ENCODE data around the gene HMGN3. TPM values are rescaled to one million over a fixed set of nuclear protein-coding genes. Genes with fewer than 3 reads are reported as not detected.
A peak's percentile ranks its signal among the peaks of the same experiment; 100 is the strongest.

Gene HMGN3
- total RNA-seq, 1 experiment from 2014 or later: 67.3 TPM

- peak; percentile 95 for DNase-seq (ENCODE audit: low read depth)
Observed at GRCh38 chr6:79233611-79234149, 802 bp downstream of the HMGN3 start.

- no peak for DNase-seq (ENCODE audit: low read depth)
Observed at GRCh38 chr6:79232696-79233462, 1.6 kb downstream of the HMGN3 start.

- no peak for DNase-seq (ENCODE audit: low read depth)
Observed at GRCh38 chr6:79231666-79232065, 2.8 kb downstream of the HMGN3 start.

- DNase-seq (ENCODE audit: low read depth): no peak
Observed at GRCh38 chr6:79231101-79231500, 3.4 kb downstream of the HMGN3 start.

- DNase-seq (ENCODE audit: low read depth): no peak
Observed at GRCh38 chr6:79230149-79230548, 4.3 kb downstream of the HMGN3 start.

- DNase-seq (ENCODE audit: low read depth): no peak
Observed at GRCh38 chr6:79227445-79227844, 7.0 kb downstream of the HMGN3 start.

GRCh38 chr6:79226660-79227059, 7.8 kb downstream of the HMGN3 start:
- no peak for DNase-seq (ENCODE audit: low read depth)

- DNase-seq (ENCODE audit: low read depth): no peak
Observed at GRCh38 chr6:79225717-79226599, 8.5 kb downstream of the HMGN3 start.

- DNase-seq (ENCODE audit: low read depth): no peak
Observed at GRCh38 chr6:79223611-79224404, 10.7 kb downstream of the HMGN3 start.

- peak; percentile 2 for DNase-seq (ENCODE audit: low read depth)
Observed at GRCh38 chr6:79215213-79215824, 19.2 kb downstream of the HMGN3 start.

GRCh38 chr6:79212859-79213258, 21.6 kb downstream of the HMGN3 start:
- DNase-seq (ENCODE audit: low read depth): no peak

GRCh38 chr6:79208816-79209215, 25.7 kb downstream of the HMGN3 start:
- no peak for DNase-seq (ENCODE audit: low read depth)

GRCh38 chr6:79203753-79204253, 30.7 kb downstream of the HMGN3 start:
- no peak for DNase-seq (ENCODE audit: low read depth)

GRCh38 chr6:79202556-79202955, 31.9 kb downstream of the HMGN3 start:
- DNase-seq (ENCODE audit: low read depth): no peak

- no peak for DNase-seq (ENCODE audit: low read depth)
Observed at GRCh38 chr6:79201983-79202382, 32.5 kb downstream of the HMGN3 start.

GRCh38 chr6:79201143-79201542, 33.3 kb downstream of the HMGN3 start:
- DNase-seq (ENCODE audit: low read depth): no peak

- DNase-seq (ENCODE audit: low read depth): no peak
Observed at GRCh38 chr6:79196912-79197311, 37.6 kb downstream of the HMGN3 start.

- no peak for DNase-seq (ENCODE audit: low read depth)
Observed at GRCh38 chr6:79193971-79194370, 40.5 kb downstream of the HMGN3 start.

- DNase-seq (ENCODE audit: low read depth): no peak
Observed at GRCh38 chr6:79189760-79190350, 44.6 kb downstream of the HMGN3 start.

GRCh38 chr6:79188885-79189480, 45.5 kb downstream of the HMGN3 start:
- DNase-seq (ENCODE audit: low read depth): no peak

Measured in HT1080 (cell line).